K562 (cell line): ENCODE data around the gene SLC4A1. TPM values are rescaled to one million over a fixed set of nuclear protein-coding genes. Genes with fewer than 3 reads are reported as not detected.

Experiments used
- CTBP1 ChIP-seq: fragments of 450-650 bp; IDR thresholded peaks from 2 replicates; pipeline ENCODE4 v1.6.1; 2016; ENCODE audit warnings: borderline replicate concordance
- ETV5 ChIP-seq: sonication (generic); formaldehyde crosslinking; IDR thresholded peaks from 2 replicates; pipeline ENCODE4 v1.4.0; 2020; ENCODE audit warnings: low read depth, mild to moderate bottlenecking, missing genetic modification reagents
- GABPB2 ChIP-seq: fragments of 250-450 bp; sonication (Bioruptor Pico); conservative IDR thresholded peaks from 2 replicates; pipeline ENCODE4 v1.5.1; 2021; ENCODE audit warnings: mild to moderate bottlenecking
- HEY1 ChIP-seq: fragments of 250-450 bp; sonication (Bioruptor Pico); IDR thresholded peaks from 2 replicates; pipeline ENCODE4 v1.5.0; 2020; ENCODE audit warnings: mild to moderate bottlenecking, moderate library complexity, borderline replicate concordance
- LARP7 ChIP-seq: fragments of 450-650 bp; IDR thresholded peaks from 2 replicates; pipeline ENCODE4 v1.6.1; 2016
- MCM7 ChIP-seq, 2 experiments: fragments of 450-650 bp; IDR thresholded peaks; 2 replicates each; pipeline ENCODE4 v1.6.1; 2016 to 2018
- NONO ChIP-seq, 2 experiments: fragments of 200-400 bp in 1 of 2; fragments of 450-650 bp in 1 of 2; formaldehyde crosslinking in 1 of 2; IDR thresholded peaks; 2 replicates each; pipeline ENCODE4 v1.6.1; 2017; ENCODE audit warnings: low read depth in 2 of 2, mild to moderate bottlenecking in 2 of 2, moderate library complexity in 2 of 2, low read length in 1 of 2
- NR2C1 ChIP-seq, 2 experiments: fragments of 450-650 bp; IDR thresholded peaks; 2 replicates each; pipeline ENCODE4 v1.6.1; 2017; ENCODE audit warnings: mild to moderate bottlenecking in 2 of 2, antibody characterized with exemption in 1 of 2, inconsistent platforms in 1 of 2, missing compliant biosample characterization in 1 of 2, missing genetic modification characterization in 1 of 2
- NRF1 ChIP-seq, 2 experiments: fragments of 450-650 bp; IDR thresholded peaks in 1 of 2; conservative IDR thresholded peaks in 1 of 2; 2 replicates each; pipeline ENCODE4 v1.6.1; 2014; ENCODE audit warnings: mild to moderate bottlenecking in 2 of 2
- POLR2B ChIP-seq: fragments of 450-650 bp; IDR thresholded peaks from 2 replicates; pipeline ENCODE4 v1.6.1; 2018; ENCODE audit warnings: low read depth; ENCODE audit not compliant: partially characterized antibody
- SRSF9 ChIP-seq: fragments of 200-400 bp; formaldehyde crosslinking; IDR thresholded peaks from 2 replicates; pipeline ENCODE4 v1.6.1; 2017; ENCODE audit warnings: low read depth, low read length, borderline replicate concordance
- TCF7L2 ChIP-seq: fragments of 150-350 bp; IDR thresholded peaks from 2 replicates; pipeline ENCODE4 v1.6.1; 2016; ENCODE audit warnings: low read depth, mild to moderate bottlenecking, low read length, moderate library complexity
- ZNF384 ChIP-seq: IDR thresholded peaks from 2 replicates; pipeline ENCODE4 v1.6.1; 2012; ENCODE audit warnings: low read depth, low read length, improper control_type of control experiment
- ZNF436 ChIP-seq: fragments of 250-450, 450-650 bp; sonication (Bioruptor Pico); formaldehyde crosslinking; IDR thresholded peaks from 2 replicates; pipeline ENCODE4 v1.7.0; 2020; ENCODE audit warnings: mild to moderate bottlenecking
- polyA plus RNA-seq, 8 experiments: library from polyadenylated mRNA; depleted of rRNA in 4 of 8; stranded (reverse) in 5 of 8; unstranded in 3 of 8; fragments of >200 nt; fragmentation: Nextera tagmentation in 2 of 8; fragmentation: Illumina TruSeq in 1 of 8; extraction: Ambion mirVana in 2 of 8; extraction: Trizol in 1 of 8; gene quantifications; 2 replicates each; pipeline versions ENCODE4 v1.2.1 to v1.2.3, GENCODE V29; 2011 to 2014; ENCODE audit warnings: inconsistent platforms in 1 of 8, missing spikeins in 1 of 8
- total RNA-seq, 7 experiments: library from RNA; depleted of rRNA in 6 of 7; stranded (reverse); fragments of >200 nt in 6 of 7; fragmentation: Illumina TruSeq in 2 of 7; extraction: Trizol in 2 of 7; gene quantifications; 2 replicates each; pipeline versions ENCODE4 v1.2.1 to v1.2.3, GENCODE V29; 2011 to 2021; ENCODE audit warnings: low replicate concordance in 1 of 7
- TF ChIP-seq, protein P1 (sequence below), 2 experiments: fragments of 450-650 bp in 1 of 2; sonication (generic) in 1 of 2; formaldehyde crosslinking; conservative IDR thresholded peaks; 2 replicates each; pipeline versions ENCODE4 v1.4.0 to v1.8.1; 2020 to 2022; ENCODE audit warnings: mild to moderate bottlenecking in 1 of 2, missing genetic modification reagents in 1 of 2
- TF ChIP-seq, protein P2 (sequence below): fragments of 200-800 bp; sonication (Bioruptor generic); IDR thresholded peaks from 2 replicates; pipeline ENCODE4 v1.6.1; 2017; ENCODE audit warnings: missing genetic modification characterization, missing compliant biosample characterization
- TF ChIP-seq, protein P3 (sequence below): fragments of 250-450 bp; sonication (Bioruptor Pico); IDR thresholded peaks from 2 replicates; pipeline ENCODE4 v1.8.0; 2022; ENCODE audit warnings: inconsistent platforms
- TF ChIP-seq, protein P4 (sequence below): fragments of 450-650 bp; IDR thresholded peaks from 2 replicates; pipeline ENCODE4 v1.6.1; 2016
- TF ChIP-seq, protein P5 (sequence below): fragments of 450-650 bp; conservative IDR thresholded peaks from 2 replicates; pipeline ENCODE4 v1.6.1; 2016; ENCODE audit warnings: missing genetic modification characterization, low read depth, mild to moderate bottlenecking, missing compliant biosample characterization, moderate library complexity
- TF ChIP-seq, protein P6 (sequence below): fragments of 250-450 bp; sonication (Bioruptor Pico); IDR thresholded peaks from 2 replicates; pipeline ENCODE4 v1.9.0; 2021; ENCODE audit warnings: mild to moderate bottlenecking

The SLC4A1 gene
- total and polyA plus RNA-seq, 9 of the 15 experiments (the other 6 are each of a cell fraction or from before 2014, with no cell fraction given) = 0.14 to 1.00 (median 0.53) TPM

DNA sequence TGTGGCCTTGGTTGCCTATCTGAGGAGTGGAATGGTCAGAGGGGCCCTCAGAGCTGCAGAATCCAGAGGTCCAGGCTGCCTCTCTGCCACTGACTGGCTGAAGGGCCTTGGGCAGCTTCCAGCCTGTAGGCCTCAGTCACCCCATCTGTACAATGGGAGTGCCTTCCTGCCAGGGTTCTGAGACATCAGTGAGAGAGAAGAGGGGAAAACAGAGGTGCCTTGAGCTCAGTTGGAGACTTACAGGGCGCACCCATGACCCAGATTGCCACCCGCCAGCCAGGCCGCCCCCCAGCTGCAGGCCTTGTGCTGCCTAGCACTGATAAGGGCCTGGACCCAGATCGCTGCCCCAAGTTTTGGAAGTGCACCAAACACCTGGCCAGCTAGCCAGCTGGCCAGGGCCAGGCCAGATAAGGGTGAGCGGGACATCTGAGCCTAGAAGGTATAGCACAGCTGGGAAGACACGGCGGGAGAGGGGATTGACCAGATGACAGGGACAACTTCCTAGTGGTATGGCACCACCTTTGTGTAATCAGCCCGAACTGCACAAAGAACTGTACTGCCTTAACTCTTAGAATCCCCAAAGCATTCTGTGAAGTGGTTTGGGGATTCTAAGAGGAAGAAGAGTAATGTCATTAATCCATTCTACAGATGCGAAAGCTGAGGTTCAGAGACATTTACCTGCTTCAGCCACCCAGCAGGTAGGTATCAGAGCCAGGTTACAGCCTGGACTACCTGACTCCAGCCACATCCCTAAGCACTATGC is 1.4 kb downstream of the SLC4A1 start (continued):
- TF ChIP-seq TCF7L2 = 0 out of 2 replicates have a peak, but pooled peaks have one; percentile 20
- TF ChIP-seq MCM7 (IDR thresholded peaks at IDR 0.05) = no peak
- TF ChIP-seq ZNF384 = peak; percentile 41; the same call in 1 of the 2 replicates
- TF ChIP-seq, protein P1, sequence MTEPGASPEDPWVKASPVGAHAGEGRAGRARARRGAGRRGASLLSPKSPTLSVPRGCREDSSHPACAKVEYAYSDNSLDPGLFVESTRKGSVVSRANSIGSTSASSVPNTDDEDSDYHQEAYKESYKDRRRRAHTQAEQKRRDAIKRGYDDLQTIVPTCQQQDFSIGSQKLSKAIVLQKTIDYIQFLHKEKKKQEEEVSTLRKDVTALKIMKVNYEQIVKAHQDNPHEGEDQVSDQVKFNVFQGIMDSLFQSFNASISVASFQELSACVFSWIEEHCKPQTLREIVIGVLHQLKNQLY (CRISPR knock-in tag; conservative IDR thresholded peaks at IDR 0.05) = no peak
- no peak; a peak in 1 of 4 replicates for TF ChIP-seq NRF1 (conservative IDR thresholded peaks at IDR 0.05 in 1 of 2, IDR thresholded peaks at IDR 0.05 in 1 of 2)
- TF ChIP-seq HEY1 (CRISPR knock-in tag) = no peak
- TF ChIP-seq GABPB2 (CRISPR knock-in tag) = no peak
- peak; percentile 91 for TF ChIP-seq ETV5 (CRISPR knock-in tag)
- TF ChIP-seq, protein P2, sequence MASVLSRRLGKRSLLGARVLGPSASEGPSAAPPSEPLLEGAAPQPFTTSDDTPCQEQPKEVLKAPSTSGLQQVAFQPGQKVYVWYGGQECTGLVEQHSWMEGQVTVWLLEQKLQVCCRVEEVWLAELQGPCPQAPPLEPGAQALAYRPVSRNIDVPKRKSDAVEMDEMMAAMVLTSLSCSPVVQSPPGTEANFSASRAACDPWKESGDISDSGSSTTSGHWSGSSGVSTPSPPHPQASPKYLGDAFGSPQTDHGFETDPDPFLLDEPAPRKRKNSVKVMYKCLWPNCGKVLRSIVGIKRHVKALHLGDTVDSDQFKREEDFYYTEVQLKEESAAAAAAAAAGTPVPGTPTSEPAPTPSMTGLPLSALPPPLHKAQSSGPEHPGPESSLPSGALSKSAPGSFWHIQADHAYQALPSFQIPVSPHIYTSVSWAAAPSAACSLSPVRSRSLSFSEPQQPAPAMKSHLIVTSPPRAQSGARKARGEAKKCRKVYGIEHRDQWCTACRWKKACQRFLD (CRISPR knock-in tag) = peak; percentile 97
- TF ChIP-seq, protein P3, sequence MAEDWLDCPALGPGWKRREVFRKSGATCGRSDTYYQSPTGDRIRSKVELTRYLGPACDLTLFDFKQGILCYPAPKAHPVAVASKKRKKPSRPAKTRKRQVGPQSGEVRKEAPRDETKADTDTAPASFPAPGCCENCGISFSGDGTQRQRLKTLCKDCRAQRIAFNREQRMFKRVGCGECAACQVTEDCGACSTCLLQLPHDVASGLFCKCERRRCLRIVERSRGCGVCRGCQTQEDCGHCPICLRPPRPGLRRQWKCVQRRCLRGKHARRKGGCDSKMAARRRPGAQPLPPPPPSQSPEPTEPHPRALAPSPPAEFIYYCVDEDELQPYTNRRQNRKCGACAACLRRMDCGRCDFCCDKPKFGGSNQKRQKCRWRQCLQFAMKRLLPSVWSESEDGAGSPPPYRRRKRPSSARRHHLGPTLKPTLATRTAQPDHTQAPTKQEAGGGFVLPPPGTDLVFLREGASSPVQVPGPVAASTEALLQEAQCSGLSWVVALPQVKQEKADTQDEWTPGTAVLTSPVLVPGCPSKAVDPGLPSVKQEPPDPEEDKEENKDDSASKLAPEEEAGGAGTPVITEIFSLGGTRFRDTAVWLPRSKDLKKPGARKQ = no peak
- TF ChIP-seq, protein P4, sequence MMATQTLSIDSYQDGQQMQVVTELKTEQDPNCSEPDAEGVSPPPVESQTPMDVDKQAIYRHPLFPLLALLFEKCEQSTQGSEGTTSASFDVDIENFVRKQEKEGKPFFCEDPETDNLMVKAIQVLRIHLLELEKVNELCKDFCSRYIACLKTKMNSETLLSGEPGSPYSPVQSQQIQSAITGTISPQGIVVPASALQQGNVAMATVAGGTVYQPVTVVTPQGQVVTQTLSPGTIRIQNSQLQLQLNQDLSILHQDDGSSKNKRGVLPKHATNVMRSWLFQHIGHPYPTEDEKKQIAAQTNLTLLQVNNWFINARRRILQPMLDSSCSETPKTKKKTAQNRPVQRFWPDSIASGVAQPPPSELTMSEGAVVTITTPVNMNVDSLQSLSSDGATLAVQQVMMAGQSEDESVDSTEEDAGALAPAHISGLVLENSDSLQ = no peak
- peak in 1 of 2 experiments; percentile 97; a peak in 2 of 4 replicates for TF ChIP-seq NONO (IDR thresholded peaks at IDR 0.05; ENCODE audit: low read depth in 2 of 2, low read length in 1 of 2)
- no peak for TF ChIP-seq LARP7
- no peak for TF ChIP-seq SRSF9
- no peak for TF ChIP-seq POLR2B
- peak; percentile 95 for TF ChIP-seq CTBP1
- TF ChIP-seq, protein P5, sequence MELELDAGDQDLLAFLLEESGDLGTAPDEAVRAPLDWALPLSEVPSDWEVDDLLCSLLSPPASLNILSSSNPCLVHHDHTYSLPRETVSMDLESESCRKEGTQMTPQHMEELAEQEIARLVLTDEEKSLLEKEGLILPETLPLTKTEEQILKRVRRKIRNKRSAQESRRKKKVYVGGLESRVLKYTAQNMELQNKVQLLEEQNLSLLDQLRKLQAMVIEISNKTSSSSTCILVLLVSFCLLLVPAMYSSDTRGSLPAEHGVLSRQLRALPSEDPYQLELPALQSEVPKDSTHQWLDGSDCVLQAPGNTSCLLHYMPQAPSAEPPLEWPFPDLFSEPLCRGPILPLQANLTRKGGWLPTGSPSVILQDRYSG (tag) = peak; percentile 96
- TF ChIP-seq ZNF436 (CRISPR knock-in tag) = no peak
- peak; percentile 62; the same call in 1 of the 2 replicates for TF ChIP-seq NR2C1 (IDR thresholded peaks at IDR 0.05)
- TF ChIP-seq NR2C1 (tag; IDR thresholded peaks at IDR 0.05) = peak; percentile 80
- TF ChIP-seq, protein P6, sequence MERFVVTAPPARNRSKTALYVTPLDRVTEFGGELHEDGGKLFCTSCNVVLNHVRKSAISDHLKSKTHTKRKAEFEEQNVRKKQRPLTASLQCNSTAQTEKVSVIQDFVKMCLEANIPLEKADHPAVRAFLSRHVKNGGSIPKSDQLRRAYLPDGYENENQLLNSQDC = 0 out of 2 replicates have a peak, but pooled peaks have one; percentile 35
